ENCODE measurements around the gene ADAMTS13. TPM values are rescaled to one million over a fixed set of nuclear protein-coding genes. Genes with fewer than 3 reads are reported as not detected.

The ADAMTS13 gene
- total RNA-seq, 2 experiments from 2014 or later = 2.2 to 2.6 TPM

DNA sequence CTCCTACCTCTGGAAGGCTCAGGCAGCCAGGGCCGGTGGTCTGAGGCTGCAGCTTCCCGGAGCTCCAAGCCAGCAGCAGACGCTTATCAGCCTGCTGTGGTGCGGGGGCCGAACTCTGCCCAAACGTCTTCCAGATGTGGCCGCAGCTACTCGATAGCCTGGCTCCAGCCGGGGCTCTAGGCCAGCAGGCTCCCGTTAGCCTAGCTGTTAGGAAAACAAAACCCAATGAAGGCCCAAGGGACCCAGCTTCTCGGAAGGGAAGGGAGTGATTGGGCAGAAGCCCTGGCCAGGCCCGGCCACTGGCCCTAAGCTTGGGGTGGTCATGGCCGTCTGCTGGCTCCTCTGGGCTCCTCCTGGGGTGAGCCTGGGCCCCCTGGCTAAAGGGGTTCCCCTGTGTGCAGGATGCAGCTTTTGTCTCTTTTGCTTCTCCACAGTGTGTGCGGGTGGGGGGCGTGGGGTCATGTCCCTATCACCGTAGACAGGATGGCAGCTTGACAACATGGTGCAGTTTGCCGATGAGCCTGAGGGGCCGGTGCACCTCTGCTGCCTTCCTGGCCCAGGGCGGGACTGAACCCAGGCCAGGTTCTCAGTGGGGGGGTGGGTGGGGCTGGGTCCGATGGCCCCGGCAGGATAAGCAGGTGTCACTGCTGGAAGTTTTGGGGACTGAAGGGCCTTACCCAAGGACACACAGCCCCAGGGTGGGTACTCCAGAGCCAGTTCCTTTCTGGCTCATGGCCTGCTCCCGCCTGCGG lies 83.9 kb downstream of the ADAMTS13 start:
- peaks cover 5 to 18% of the 10 kb centered on the region in 2 experiments for H3K9me3 ChIP-seq (ENCODE audit: control insufficient read depth in 1 of 2, insufficient read depth in 1 of 2, low read length in 2 of 2)
- no peak overlapping the region for H3K27ac ChIP-seq (ENCODE audit: low read depth in 1 of 2, low read length in 2 of 2)
- no peak overlapping the region for H3K4me3 Mint-ChIP-seq
- TF ChIP-seq, protein P1, sequence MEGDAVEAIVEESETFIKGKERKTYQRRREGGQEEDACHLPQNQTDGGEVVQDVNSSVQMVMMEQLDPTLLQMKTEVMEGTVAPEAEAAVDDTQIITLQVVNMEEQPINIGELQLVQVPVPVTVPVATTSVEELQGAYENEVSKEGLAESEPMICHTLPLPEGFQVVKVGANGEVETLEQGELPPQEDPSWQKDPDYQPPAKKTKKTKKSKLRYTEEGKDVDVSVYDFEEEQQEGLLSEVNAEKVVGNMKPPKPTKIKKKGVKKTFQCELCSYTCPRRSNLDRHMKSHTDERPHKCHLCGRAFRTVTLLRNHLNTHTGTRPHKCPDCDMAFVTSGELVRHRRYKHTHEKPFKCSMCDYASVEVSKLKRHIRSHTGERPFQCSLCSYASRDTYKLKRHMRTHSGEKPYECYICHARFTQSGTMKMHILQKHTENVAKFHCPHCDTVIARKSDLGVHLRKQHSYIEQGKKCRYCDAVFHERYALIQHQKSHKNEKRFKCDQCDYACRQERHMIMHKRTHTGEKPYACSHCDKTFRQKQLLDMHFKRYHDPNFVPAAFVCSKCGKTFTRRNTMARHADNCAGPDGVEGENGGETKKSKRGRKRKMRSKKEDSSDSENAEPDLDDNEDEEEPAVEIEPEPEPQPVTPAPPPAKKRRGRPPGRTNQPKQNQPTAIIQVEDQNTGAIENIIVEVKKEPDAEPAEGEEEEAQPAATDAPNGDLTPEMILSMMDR (IDR thresholded peaks at IDR 0.05) = no peak
- H3K36me3 Mint-ChIP-seq (ENCODE audit: low read depth) = no peaks in the 10 kb centered on the region
- POLR2A ChIA-PET = no interaction called here
- intact Hi-C loops (cut with DNase I, micrococcal nuclease) = no loop called here
- no peaks in the 10 kb centered on the region for H3K27me3 ChIP-seq (ENCODE audit: control insufficient read depth in 1 of 2, insufficient read depth in 2 of 2, low read length in 2 of 2)
- peaks cover 24% of the 10 kb centered on the region for H3K4me1 Mint-ChIP-seq (ENCODE audit: low read depth)
- no peak for DNase-seq
- CTCF ChIA-PET = no interaction called here
- no peak overlapping the region for H3K27ac Mint-ChIP-seq
- no peak overlapping the region for H3K4me3 ChIP-seq (ENCODE audit: low read length)
- H3K27me3 Mint-ChIP-seq = no peaks in the 10 kb centered on the region
- peaks cover 3% of the 10 kb centered on the region for H3K9me3 Mint-ChIP-seq
- no peaks in the 10 kb centered on the region for H3K36me3 ChIP-seq (ENCODE audit: insufficient read depth, low read length)
- H3K4me1 ChIP-seq (ENCODE audit: insufficient read depth, low read length) = peaks cover 30% of the 10 kb centered on the region
- ATAC-seq (ENCODE audit: poor library complexity) = no peak

DNA sequence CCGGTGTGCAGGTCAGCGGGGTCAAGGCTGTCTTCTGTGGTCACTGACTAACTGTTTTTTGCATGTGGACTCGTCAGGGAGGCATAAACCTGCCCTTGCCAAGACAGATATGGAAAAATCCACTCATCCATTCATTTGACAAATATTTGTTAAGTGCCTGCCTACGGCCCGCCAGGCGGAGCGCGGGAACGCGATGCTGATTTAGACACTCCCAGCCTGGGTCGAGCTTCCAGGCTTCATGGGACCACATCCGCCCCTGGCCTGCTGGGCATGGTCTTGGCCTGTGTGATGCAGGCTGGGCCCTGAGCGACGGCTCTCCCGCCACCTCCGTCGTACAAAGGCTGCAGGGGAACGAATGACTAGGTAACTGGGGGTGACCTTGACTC lies 84.5 kb downstream of the ADAMTS13 start:
- no peak overlapping the region for H3K4me3 ChIP-seq (ENCODE audit: low read length)
- TF ChIP-seq, protein P1 (IDR thresholded peaks at IDR 0.05) = no peak
- peaks cover 5 to 15% of the 10 kb centered on the region in 2 experiments for H3K9me3 ChIP-seq (ENCODE audit: control insufficient read depth in 1 of 2, insufficient read depth in 1 of 2, low read length in 2 of 2)
- ChIA-PET POLR2A (no interaction called here), CTCF (no interaction called here)
- DNase-seq (no peak), ATAC-seq (ENCODE audit: poor library complexity) (no peak)
- no peak overlapping the region for H3K27ac ChIP-seq (ENCODE audit: low read depth in 1 of 2, low read length in 2 of 2)
- no peak overlapping the region for H3K27ac Mint-ChIP-seq
- no peaks in the 10 kb centered on the region for H3K36me3 ChIP-seq (ENCODE audit: insufficient read depth, low read length)
- intact Hi-C loops (cut with DNase I, micrococcal nuclease) = no loop called here
- H3K36me3 Mint-ChIP-seq (ENCODE audit: low read depth) = no peaks in the 10 kb centered on the region
- H3K9me3 Mint-ChIP-seq = no peaks in the 10 kb centered on the region
- H3K4me1 Mint-ChIP-seq (ENCODE audit: low read depth) = peaks cover 24% of the 10 kb centered on the region
- H3K27me3 ChIP-seq (ENCODE audit: control insufficient read depth in 1 of 2, insufficient read depth in 2 of 2, low read length in 2 of 2) = no peaks in the 10 kb centered on the region
- peaks cover 30% of the 10 kb centered on the region for H3K4me1 ChIP-seq (ENCODE audit: insufficient read depth, low read length)
- H3K4me3 Mint-ChIP-seq = no peak overlapping the region
- no peaks in the 10 kb centered on the region for H3K27me3 Mint-ChIP-seq

DNA sequence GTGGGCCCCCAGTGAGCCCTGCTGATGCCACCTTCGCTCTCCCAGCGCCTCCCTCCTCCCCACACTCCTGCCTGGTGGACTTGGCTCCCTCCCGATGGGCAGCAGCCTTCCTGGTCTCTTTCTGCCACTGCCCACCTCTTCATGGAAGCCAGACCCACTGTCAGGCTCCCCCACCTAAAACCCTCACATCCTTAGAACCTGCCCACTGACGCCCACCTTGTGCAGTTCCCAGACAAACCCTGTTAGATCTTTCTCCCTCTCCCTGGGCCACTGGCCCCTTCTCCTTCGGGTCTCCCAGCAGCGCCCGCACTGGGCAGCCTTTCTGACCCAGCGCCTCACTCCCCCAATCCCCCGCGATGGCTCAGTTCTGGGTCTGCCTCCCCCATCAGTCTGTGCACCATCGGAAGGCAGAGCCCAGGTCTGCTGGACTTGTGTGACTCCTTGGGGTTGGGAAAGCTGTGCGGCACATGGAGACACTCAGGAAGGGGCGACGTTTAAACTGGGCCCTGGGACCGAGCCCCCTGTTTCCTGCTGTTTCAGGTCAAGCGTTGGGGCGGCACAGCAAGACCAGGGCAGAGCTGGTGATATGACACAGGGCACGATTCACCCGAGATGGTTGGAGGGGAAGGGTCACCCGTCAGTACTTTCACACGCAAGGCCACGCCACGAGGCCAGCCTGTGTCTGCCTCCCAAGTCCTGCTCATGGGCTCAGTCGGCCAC lies 85.2 kb downstream of the ADAMTS13 start:
- H3K36me3 Mint-ChIP-seq (ENCODE audit: low read depth) = no peaks in the 10 kb centered on the region
- H3K36me3 ChIP-seq (ENCODE audit: insufficient read depth, low read length) = no peaks in the 10 kb centered on the region
- intact Hi-C loops (cut with DNase I, micrococcal nuclease) = no loop called here
- peaks cover 30% of the 10 kb centered on the region for H3K4me1 ChIP-seq (ENCODE audit: insufficient read depth, low read length)
- H3K9me3 Mint-ChIP-seq = no peaks in the 10 kb centered on the region
- no peak overlapping the region for H3K4me3 ChIP-seq (ENCODE audit: low read length)
- H3K27me3 Mint-ChIP-seq = no peaks in the 10 kb centered on the region
- ATAC-seq (ENCODE audit: poor library complexity) = no peak
- peak overlapping the region; percentile 90 for H3K27ac Mint-ChIP-seq
- peaks cover 5 to 7% of the 10 kb centered on the region in 2 experiments for H3K9me3 ChIP-seq (ENCODE audit: control insufficient read depth in 1 of 2, insufficient read depth in 1 of 2, low read length in 2 of 2)
- ChIA-PET CTCF (no interaction called here), POLR2A (no interaction called here)
- no peak for DNase-seq
- peak overlapping the region; percentile 9 for H3K4me3 Mint-ChIP-seq
- H3K27me3 ChIP-seq (ENCODE audit: control insufficient read depth in 1 of 2, insufficient read depth in 2 of 2, low read length in 2 of 2) = no peaks in the 10 kb centered on the region
- peak overlapping the region in 1 of 2 donors; percentile 25 for H3K27ac ChIP-seq (ENCODE audit: low read depth in 1 of 2, low read length in 2 of 2)
- TF ChIP-seq, protein P1 (IDR thresholded peaks at IDR 0.05) = no peak
- peaks cover 24% of the 10 kb centered on the region for H3K4me1 Mint-ChIP-seq (ENCODE audit: low read depth)

Data from CD4-positive, alpha-beta T cell (primary cell).